HCT116 (cell line): ENCODE measurements around the gene TTC39C.

Source experiments
- EGR1 ChIP-seq: IDR thresholded peaks from 2 replicates; pipeline ENCODE4 v1.6.1; 2012; ENCODE audit warnings: low read depth
- FOSL1 ChIP-seq: IDR thresholded peaks from 2 replicates; pipeline ENCODE4 v1.6.1; 2012; ENCODE audit warnings: low read depth
- POLR2A ChIP-seq: IDR thresholded peaks from 2 replicates; pipeline ENCODE4 v1.7.0; 2011; ENCODE audit warnings: borderline replicate concordance; ENCODE audit not compliant: insufficient read depth, insufficient read length; ENCODE audit errors: extremely low read depth
- POLR2AphosphoS5 ChIP-seq: IDR thresholded peaks from 2 replicates; pipeline ENCODE4 v1.6.1; 2011; ENCODE audit warnings: mild to moderate bottlenecking, low read depth, low read length, moderate library complexity
- SP1 ChIP-seq: IDR thresholded peaks from 2 replicates; pipeline ENCODE4 v1.6.1; 2012; ENCODE audit warnings: low read depth
- TCF7L2 ChIP-seq: IDR thresholded peaks from 2 replicates; pipeline ENCODE4 v1.7.0; 2011; ENCODE audit warnings: borderline replicate concordance, inconsistent platforms; ENCODE audit not compliant: insufficient read depth, insufficient read length; ENCODE audit errors: extremely low read depth
- TF ChIP-seq, protein P1 (sequence below), 3 experiments: fragments of 200-600 bp in 1 of 3; sonication (generic) in 1 of 3; IDR thresholded peaks in 2 of 3; conservative IDR thresholded peaks in 1 of 3; 2 replicates each; pipeline ENCODE4 v1.5.1; 2012 to 2017; ENCODE audit warnings: low read depth in 2 of 3, low read length in 2 of 3, antibody characterized with exemption in 1 of 3, borderline replicate concordance in 1 of 3, control low read depth in 1 of 3, mild to moderate bottlenecking in 1 of 3, mixed read lengths in 1 of 3, mixed run types in 1 of 3, moderate library complexity in 1 of 3; ENCODE audit not compliant: insufficient read depth in 1 of 3

DNA sequence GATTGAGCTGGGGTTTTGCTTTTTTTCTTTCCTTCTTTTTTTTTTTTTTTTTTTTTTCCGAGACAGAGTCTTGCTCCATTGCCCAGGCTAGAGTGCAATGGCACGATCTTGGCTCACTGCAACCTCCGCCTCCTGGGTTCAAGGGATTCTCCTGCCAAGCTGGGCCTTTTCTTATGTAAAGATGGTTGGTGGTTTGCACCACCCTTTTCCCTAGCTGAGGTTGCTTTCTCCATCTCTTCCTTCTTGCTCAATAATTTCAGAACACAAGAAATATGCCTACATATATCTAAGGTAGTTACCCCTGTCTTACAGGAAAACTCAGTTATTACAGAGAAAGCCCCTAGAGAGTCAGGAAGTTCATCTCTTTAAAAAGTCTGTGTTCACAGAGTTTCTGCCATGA is 7.0 kb downstream of the TTC39C start:
- TF ChIP-seq, protein P1, sequence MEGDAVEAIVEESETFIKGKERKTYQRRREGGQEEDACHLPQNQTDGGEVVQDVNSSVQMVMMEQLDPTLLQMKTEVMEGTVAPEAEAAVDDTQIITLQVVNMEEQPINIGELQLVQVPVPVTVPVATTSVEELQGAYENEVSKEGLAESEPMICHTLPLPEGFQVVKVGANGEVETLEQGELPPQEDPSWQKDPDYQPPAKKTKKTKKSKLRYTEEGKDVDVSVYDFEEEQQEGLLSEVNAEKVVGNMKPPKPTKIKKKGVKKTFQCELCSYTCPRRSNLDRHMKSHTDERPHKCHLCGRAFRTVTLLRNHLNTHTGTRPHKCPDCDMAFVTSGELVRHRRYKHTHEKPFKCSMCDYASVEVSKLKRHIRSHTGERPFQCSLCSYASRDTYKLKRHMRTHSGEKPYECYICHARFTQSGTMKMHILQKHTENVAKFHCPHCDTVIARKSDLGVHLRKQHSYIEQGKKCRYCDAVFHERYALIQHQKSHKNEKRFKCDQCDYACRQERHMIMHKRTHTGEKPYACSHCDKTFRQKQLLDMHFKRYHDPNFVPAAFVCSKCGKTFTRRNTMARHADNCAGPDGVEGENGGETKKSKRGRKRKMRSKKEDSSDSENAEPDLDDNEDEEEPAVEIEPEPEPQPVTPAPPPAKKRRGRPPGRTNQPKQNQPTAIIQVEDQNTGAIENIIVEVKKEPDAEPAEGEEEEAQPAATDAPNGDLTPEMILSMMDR (IDR thresholded peaks at IDR 0.05 in 2 of 3, conservative IDR thresholded peaks at IDR 0.05 in 1 of 3; ENCODE audit: borderline replicate concordance in 1 of 3, insufficient read depth in 1 of 3, low read depth in 2 of 3, low read length in 2 of 3): no peak
- TF ChIP-seq SP1 (no peak), POLR2AphosphoS5 (no peak), FOSL1 (no peak), POLR2A (no peak), EGR1 (no peak), TCF7L2 (no peak)
